H9 (cell line): ENCODE measurements around the gene TUG1. TPM values are rescaled to one million over a fixed set of nuclear protein-coding genes. Genes with fewer than 3 reads are reported as not detected.

Experiments
- DNase-seq: peaks from one replicate; pipeline ENCODE4 v3.0.0-alpha.2; 2017
- H2AFZ ChIP-seq: one replicate; pipeline ENCODE4 v1.6.1; 2013; ENCODE audit warnings: mild to moderate bottlenecking, low read length, control low read depth, moderate library complexity
- H2AK5ac ChIP-seq: 2 replicates; pipeline ENCODE4 v1.6.1; 2013; ENCODE audit warnings: low read length, control low read depth, mixed read lengths; ENCODE audit not compliant: insufficient read length
- H2BK120ac ChIP-seq: one replicate; pipeline ENCODE4 v1.6.1; 2013; ENCODE audit warnings: low read depth, mild to moderate bottlenecking, low read length, control low read depth, inconsistent platforms; ENCODE audit not compliant: poor library complexity, severe bottlenecking
- H2BK12ac ChIP-seq: 2 replicates; pipeline ENCODE4 v1.6.1; 2013; ENCODE audit warnings: low read length, control low read depth, mixed read lengths, low read depth; ENCODE audit not compliant: insufficient read length
- H2BK15ac ChIP-seq: 2 replicates; pipeline ENCODE4 v1.6.1; 2013; ENCODE audit warnings: low read depth, low read length, control low read depth
- H2BK20ac ChIP-seq: one replicate; pipeline ENCODE4 v1.6.1; 2013; ENCODE audit warnings: low read depth, mild to moderate bottlenecking, low read length, control low read depth, inconsistent platforms; ENCODE audit not compliant: poor library complexity, severe bottlenecking
- H2BK5ac ChIP-seq: 2 replicates; pipeline ENCODE4 v1.6.1; 2013; ENCODE audit warnings: low read length, control low read depth, mixed read lengths; ENCODE audit not compliant: insufficient read length
- H3K14ac ChIP-seq: 2 replicates; pipeline ENCODE4 v1.6.1; 2013; ENCODE audit warnings: low read length, control low read depth; ENCODE audit not compliant: insufficient read depth
- H3K18ac ChIP-seq: 2 replicates; pipeline ENCODE4 v1.6.1; 2013; ENCODE audit warnings: low read depth, mild to moderate bottlenecking, mixed read lengths, low read length, control low read depth; ENCODE audit not compliant: insufficient read length
- H3K23ac ChIP-seq: 2 replicates; pipeline ENCODE4 v1.6.1; 2013; ENCODE audit warnings: low read length, control low read depth, mixed read lengths, low read depth; ENCODE audit not compliant: insufficient read length
- H3K23me2 ChIP-seq: 2 replicates; pipeline ENCODE4 v1.6.1; 2013; ENCODE audit warnings: low read depth, mild to moderate bottlenecking, mixed read lengths, low read length, control low read depth; ENCODE audit not compliant: insufficient read length, poor library complexity, severe bottlenecking
- H3K27ac ChIP-seq: 2 replicates; pipeline ENCODE4 v1.5.1; 2013; ENCODE audit warnings: low read length, control low read depth, mixed read lengths, low read depth; ENCODE audit not compliant: insufficient read length
- H3K27me3 ChIP-seq: 2 replicates; pipeline ENCODE4 v1.6.1; 2013; ENCODE audit warnings: low read length, control low read depth, inconsistent platforms; ENCODE audit not compliant: insufficient read depth
- H3K4ac ChIP-seq: 2 replicates; pipeline ENCODE4 v1.6.1; 2013; ENCODE audit warnings: low read depth, mild to moderate bottlenecking, control low read depth, inconsistent platforms, low read length, moderate library complexity
- H3K4me1 ChIP-seq: 2 replicates; pipeline ENCODE4 v1.6.1; 2013; ENCODE audit warnings: low read length, control low read depth, inconsistent platforms; ENCODE audit not compliant: insufficient read depth
- H3K4me2 ChIP-seq: 2 replicates; pipeline ENCODE4 v1.6.1; 2013; ENCODE audit warnings: low read length, control low read depth, mixed read lengths; ENCODE audit not compliant: insufficient read length, insufficient read depth
- H3K56ac ChIP-seq: 2 replicates; pipeline ENCODE4 v1.6.1; 2013; ENCODE audit warnings: low read depth, mild to moderate bottlenecking, mixed read lengths, low read length, control low read depth; ENCODE audit not compliant: insufficient read length
- H3K79me1 ChIP-seq: 2 replicates; pipeline ENCODE4 v1.6.1; 2013; ENCODE audit warnings: low read depth, mild to moderate bottlenecking, moderate library complexity, low read length, control low read depth, inconsistent platforms; ENCODE audit not compliant: insufficient read depth, poor library complexity, severe bottlenecking
- H3K79me2 ChIP-seq: 2 replicates; pipeline ENCODE4 v1.6.1; 2013; ENCODE audit warnings: low read length, control low read depth, inconsistent platforms; ENCODE audit not compliant: insufficient read depth
- H3K9ac ChIP-seq: 2 replicates; pipeline ENCODE4 v1.6.1; 2013; ENCODE audit warnings: low read length, control low read depth, mixed read lengths; ENCODE audit not compliant: insufficient read length; ENCODE audit errors: extremely low read depth
- H3K9me3 ChIP-seq: one replicate; pipeline ENCODE4 v1.6.1; 2013; ENCODE audit warnings: low read depth, low read length, inconsistent platforms; ENCODE audit not compliant: control insufficient read depth
- H3T11ph ChIP-seq: one replicate; pipeline ENCODE4 v1.6.1; 2013; ENCODE audit warnings: mild to moderate bottlenecking, low read length, control low read depth, inconsistent platforms
- H4K20me1 ChIP-seq: one replicate; pipeline ENCODE4 v1.6.1; 2013; ENCODE audit not compliant: control insufficient read depth, insufficient read length, insufficient read depth
- H4K5ac ChIP-seq: 2 replicates; pipeline ENCODE4 v1.6.1; 2013; ENCODE audit warnings: low read depth, mild to moderate bottlenecking, mixed read lengths, low read length, control low read depth; ENCODE audit not compliant: insufficient read length
- H4K8ac ChIP-seq: replicated peaks from 2 replicates; pipeline ENCODE4 v1.6.1; 2013; ENCODE audit warnings: low read length, control low read depth, mixed read lengths, low read depth; ENCODE audit not compliant: insufficient read length
- H4K91ac ChIP-seq: 2 replicates; pipeline ENCODE4 v1.6.1; 2013; ENCODE audit warnings: low read depth, mild to moderate bottlenecking, moderate library complexity, mixed read lengths, low read length, control low read depth; ENCODE audit not compliant: insufficient read length
- H3K27ac Mint-ChIP-seq, 3 experiments: 2 replicates in 2 of 3; 3 replicates in 1 of 3; pipeline ENCODE4 v1.8.0; 2020 to 2021; ENCODE audit warnings: mixed read lengths in 3 of 3, mild to moderate bottlenecking in 1 of 3, moderate library complexity in 1 of 3
- H3K27me3 Mint-ChIP-seq: 2 replicates; pipeline ENCODE4 v1.8.0; 2021; ENCODE audit warnings: low read depth, mild to moderate bottlenecking, moderate library complexity, mixed read lengths
- H3K36me3 Mint-ChIP-seq, 3 experiments: 2 replicates in 2 of 3; 3 replicates in 1 of 3; pipeline ENCODE4 v1.8.0; 2020 to 2021; ENCODE audit warnings: low read depth in 3 of 3, mixed read lengths in 3 of 3; ENCODE audit not compliant: insufficient read depth in 1 of 3
- H3K4me1 Mint-ChIP-seq, 2 experiments: 2 replicates each; pipeline ENCODE4 v1.8.0; 2020; ENCODE audit warnings: mixed read lengths in 2 of 2
- H3K4me3 Mint-ChIP-seq, 2 experiments: 2 replicates in 1 of 2; 3 replicates in 1 of 2; pipeline ENCODE4 v1.8.0; 2020 to 2021; ENCODE audit warnings: mild to moderate bottlenecking in 2 of 2, mixed read lengths in 2 of 2, moderate library complexity in 1 of 2
- H3K9me3 Mint-ChIP-seq, 2 experiments: 2 replicates in 1 of 2; 3 replicates in 1 of 2; pipeline ENCODE4 v1.8.0; 2020; ENCODE audit warnings: mild to moderate bottlenecking in 2 of 2, mixed read lengths in 2 of 2, moderate library complexity in 1 of 2
- CTCF ChIP-seq: fragments of 200-600 bp; sonication (generic); conservative IDR thresholded peaks from 3 replicates; pipeline ENCODE4 v1.8.0; 2021; ENCODE audit warnings: antibody characterized with exemption, mild to moderate bottlenecking
- WGBS: extraction: QIAGEN DNeasy Blood & Tissue Kit; methylation state at CpG from one replicate; pipeline ENCODE4 v1.1.7; 2013; ENCODE audit warnings: missing lambda C conversion rate, low lambda C conversion rate, mixed read lengths; ENCODE audit not compliant: insufficient read length; ENCODE audit errors: extremely low coverage; 5-methylcytosine and 5-hydroxymethylcytosine counted together
- total RNA-seq: library from RNA; stranded (reverse); gene quantifications from 2 replicates; pipeline ENCODE4 v1.2.1, GENCODE V29; 2021

TUG1 gene
- total RNA-seq, 1 experiment from 2014 or later: 99.6 TPM

GRCh38 chr22:30930228-30930627 is 38.8 kb upstream of the TUG1 start:
- DNase-seq: no peak
- no peak overlapping the region for H3K9ac ChIP-seq
- no peaks in the 10 kb centered on the region for H3K79me1 ChIP-seq
- no peak for TF ChIP-seq CTCF
- H3K23me2 ChIP-seq: no peaks in the 10 kb centered on the region
- Mint-ChIP-seq H3K27ac (no peak overlapping the region), H3K4me3 (no peak overlapping the region), H3K4me1 (no peaks in the 10 kb centered on the region), H3K27me3 (no peaks in the 10 kb centered on the region; the same call in 1 of the 2 replicates), H3K36me3 (peaks cover 70 to 88% (median 85%) of the 10 kb centered on the region in 3 experiments), H3K9me3 (no peaks in the 10 kb centered on the region; a peak in 1 of 5 replicates)
- H3K27ac ChIP-seq: no peak overlapping the region
- H2BK120ac ChIP-seq: no peak overlapping the region
- no peak overlapping the region for H2BK15ac ChIP-seq
- peaks cover 2% of the 10 kb centered on the region for H4K20me1 ChIP-seq
- H3K56ac ChIP-seq: no peak overlapping the region
- no peak overlapping the region for H4K91ac ChIP-seq
- H4K8ac ChIP-seq: no peak overlapping the region
- H3K4me2 ChIP-seq: no peak overlapping the region
- H3K4ac ChIP-seq: no peak overlapping the region
- H3K79me2 ChIP-seq: no peaks in the 10 kb centered on the region
- no CpG with 5 or more reads among the region's 3 CpGs for WGBS
- no peak overlapping the region for H3K23ac ChIP-seq
- no peak overlapping the region for H2BK12ac ChIP-seq
- no peak overlapping the region for H3T11ph ChIP-seq
- no peak overlapping the region for H3K14ac ChIP-seq
- no peak overlapping the region for H4K5ac ChIP-seq
- H3K18ac ChIP-seq: no peak overlapping the region
- no peaks in the 10 kb centered on the region for H3K9me3 ChIP-seq
- no peak overlapping the region for H2AFZ ChIP-seq
- H2BK5ac ChIP-seq: no peak overlapping the region
- H3K4me1 ChIP-seq: no peaks in the 10 kb centered on the region
- no peaks in the 10 kb centered on the region for H3K27me3 ChIP-seq
- H2AK5ac ChIP-seq: no peak overlapping the region
- H2BK20ac ChIP-seq: no peak overlapping the region
